Activated T-cell treated with anti-CD3 and anti-CD28 coated beads, Interleukin-2, amount 50 U/mL, for 4 hours (primary cell): Measurements from ENCODE around the gene SCAMP4. TPM values are rescaled to one million over a fixed set of nuclear protein-coding genes. Genes with fewer than 3 reads are reported as not detected.
"Not testable (repeated sequence)": the region's sequence is repeated elsewhere in the genome, so short reads cannot be mapped to it uniquely, and the experiment has no call there.

Source experiments
- ATAC-seq, 2 donors: fragments of 200-7000 bp; cut with Tn5 transposase; one replicate each; pipeline ENCODE4 v1.10.0; 2021
- DNase-seq: peaks from one replicate; pipeline ENCODE4 v3.0.0-alpha.2; 2020
- H3K27me3 Mint-ChIP-seq: one replicate; pipeline ENCODE4 v1.8.0; 2021; ENCODE audit warnings: low read depth, mixed read lengths
- H3K36me3 Mint-ChIP-seq: one replicate; pipeline ENCODE4 v1.8.0; 2022; ENCODE audit warnings: mixed read lengths; ENCODE audit not compliant: insufficient read depth
- H3K4me1 Mint-ChIP-seq: one replicate; pipeline ENCODE4 v1.8.0; 2021; ENCODE audit warnings: low read depth, mixed read lengths
- H3K4me3 Mint-ChIP-seq: one replicate; pipeline ENCODE4 v1.8.0; 2021; ENCODE audit warnings: mild to moderate bottlenecking, moderate library complexity, mixed read lengths
- H3K9me3 Mint-ChIP-seq: one replicate; pipeline ENCODE4 v1.8.0; 2021; ENCODE audit warnings: mixed read lengths
- total RNA-seq, 3 donors: library from RNA; stranded (reverse); gene quantifications; one replicate each; pipeline ENCODE4 v1.2.1, GENCODE V29; 2021

SCAMP4 gene
- total RNA-seq, 3 donors from 2014 or later: 37.2 to 40.3 (median 39.4) TPM

DNA sequence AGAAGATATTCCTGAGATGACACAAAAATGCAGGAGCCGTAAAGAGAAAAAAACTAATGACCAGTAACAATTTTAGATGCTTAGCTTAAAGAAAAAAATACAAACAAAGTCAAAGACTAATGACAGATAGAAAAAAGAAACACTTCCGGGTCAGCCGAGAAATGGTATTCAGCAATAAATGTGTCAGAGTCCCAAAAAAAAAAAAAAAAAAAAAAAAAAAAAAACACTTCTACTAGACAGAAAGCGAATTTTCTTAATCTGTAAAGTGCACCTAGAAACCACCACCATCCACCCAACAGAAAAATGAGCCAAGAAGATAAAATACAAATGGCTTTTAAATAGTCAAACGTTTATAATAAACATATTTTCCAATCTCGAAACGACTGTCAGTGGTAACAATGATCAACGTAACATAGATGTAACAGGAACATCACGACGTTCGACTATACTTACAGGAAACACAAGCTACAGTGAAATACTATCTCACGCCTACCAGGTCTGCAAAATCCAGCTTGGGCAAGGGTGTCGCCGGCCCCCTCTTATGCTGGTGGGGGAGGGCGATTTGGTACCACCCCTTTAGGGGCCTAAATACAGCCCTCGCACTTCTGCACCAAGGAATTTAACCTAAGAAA, 30.5 kb upstream of the SCAMP4 start:
- Mint-ChIP-seq H3K4me3 (peak overlapping the region; percentile 94), H3K36me3 (peaks cover 8% of the 10 kb centered on the region), H3K9me3 (no peaks in the 10 kb centered on the region), H3K4me1 (peaks cover 25% of the 10 kb centered on the region), H3K27me3 (no peaks in the 10 kb centered on the region)
- ATAC-seq: no peak
- no peak for DNase-seq

DNA sequence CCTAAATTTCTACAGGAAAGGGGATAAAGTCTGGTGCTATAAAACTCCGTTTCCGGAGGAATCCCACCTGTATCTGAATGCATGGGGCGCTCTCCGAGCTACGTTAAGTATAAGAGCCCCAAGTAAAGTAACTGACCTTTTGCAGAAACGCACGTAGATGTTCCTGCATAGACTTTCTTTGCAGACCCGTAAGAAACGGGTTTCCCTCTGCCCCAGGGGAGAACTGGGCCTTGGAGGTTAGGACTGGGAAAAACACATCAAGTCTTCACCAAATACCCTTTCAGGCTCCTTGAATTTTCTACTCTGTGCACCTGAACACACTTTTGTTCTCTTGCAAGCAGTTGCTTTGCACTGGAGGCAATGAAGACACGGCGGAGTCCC, 29.9 kb upstream of the SCAMP4 start:
- not testable (repeated sequence) for DNase-seq, H3K27me3 Mint-ChIP-seq, H3K36me3 Mint-ChIP-seq, ATAC-seq, H3K9me3 Mint-ChIP-seq
- H3K4me3 Mint-ChIP-seq: peak overlapping the region; percentile 94
- peaks cover 26% of the 10 kb centered on the region for H3K4me1 Mint-ChIP-seq

DNA sequence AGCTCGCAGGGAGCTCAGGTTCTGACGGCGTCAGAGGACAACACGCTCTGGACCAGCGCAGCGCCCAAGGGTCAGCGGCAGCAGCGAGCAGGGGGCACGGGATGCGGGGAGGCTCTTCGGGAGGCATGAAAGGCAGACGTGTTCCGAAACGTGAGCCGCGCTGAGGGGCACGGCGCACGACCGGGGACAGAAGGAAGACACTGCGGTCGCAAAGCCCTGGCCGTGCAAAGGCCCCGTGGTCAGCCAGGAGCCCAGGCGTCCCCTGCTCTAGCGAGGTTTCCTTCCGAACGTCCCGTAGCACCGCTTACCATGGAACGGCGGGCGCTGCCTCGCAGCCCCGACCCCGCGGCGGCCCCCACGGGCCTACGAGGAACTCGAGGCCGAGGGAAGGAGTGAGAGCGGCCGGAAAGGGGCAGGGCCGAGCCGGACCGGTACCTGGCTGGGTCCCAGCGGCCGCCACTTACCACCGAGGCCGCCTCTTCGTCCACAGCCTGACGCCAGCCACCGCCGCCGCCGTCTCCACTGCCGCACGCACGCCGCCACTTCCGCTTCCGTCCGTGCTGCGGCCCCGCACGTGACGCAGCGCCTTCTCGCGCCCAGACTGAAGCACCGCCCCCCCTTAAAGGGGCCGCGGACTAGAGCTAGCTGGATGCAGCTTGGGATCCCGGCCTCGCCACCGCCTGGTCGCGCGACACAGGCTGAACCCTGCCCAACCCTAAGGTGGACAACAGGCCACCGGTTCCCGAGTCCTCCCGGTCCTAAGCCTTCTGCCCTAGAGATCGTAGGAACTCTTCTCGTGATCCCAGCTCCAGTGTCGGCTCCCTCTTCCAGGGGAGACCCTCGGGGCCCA, 29.3 kb upstream of the SCAMP4 start:
- ATAC-seq: peak; percentile 97

DNA sequence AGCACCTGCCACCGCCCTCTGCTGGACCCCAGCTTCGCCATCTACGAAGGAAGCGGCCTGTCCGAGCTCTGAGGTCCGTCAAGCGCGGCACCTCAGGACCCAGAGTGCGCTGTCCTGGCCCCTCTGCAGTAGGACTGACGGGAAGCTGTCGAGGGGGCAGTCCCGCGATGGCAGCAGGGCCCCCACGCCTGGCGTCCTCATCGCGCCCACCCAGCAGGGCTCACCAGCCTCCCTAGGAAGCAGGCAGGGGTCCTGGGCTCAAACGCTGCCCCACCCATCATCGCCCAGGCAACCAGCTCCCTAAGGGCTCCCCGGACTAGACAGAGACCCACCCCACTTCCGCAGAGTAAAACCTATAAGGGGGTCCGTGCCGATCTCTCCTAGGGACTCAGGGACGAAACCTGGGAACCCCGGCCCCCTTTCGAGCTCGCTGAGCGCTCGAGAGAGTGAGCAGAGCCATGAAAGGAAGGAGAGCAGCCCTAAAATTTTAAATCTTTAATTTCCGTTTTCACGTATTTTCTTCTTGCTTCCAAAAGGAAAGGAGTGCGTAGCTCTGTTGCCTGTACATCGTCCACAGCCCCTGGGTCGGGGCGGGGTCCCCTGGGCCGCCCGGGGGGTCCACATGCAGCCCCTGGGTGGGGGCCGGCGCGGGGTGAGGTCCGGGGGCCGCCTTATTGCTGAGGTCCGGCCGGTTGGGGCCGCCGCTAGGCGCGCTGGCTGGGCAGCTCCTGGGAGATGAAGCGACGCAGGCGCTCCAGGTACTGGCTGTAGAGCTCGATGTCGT, 28.5 kb upstream of the SCAMP4 start:
- peak; percentile 12 to 19 for ATAC-seq
- DNase-seq, H3K9me3 Mint-ChIP-seq, H3K36me3 Mint-ChIP-seq, H3K27me3 Mint-ChIP-seq: not testable (repeated sequence)
- peaks cover 31% of the 10 kb centered on the region for H3K4me1 Mint-ChIP-seq
- peak overlapping the region; percentile 94 for H3K4me3 Mint-ChIP-seq

More for the DNA sequence above, 29.3 kb upstream of the SCAMP4 start:
- H3K36me3 Mint-ChIP-seq: peaks cover 8% of the 10 kb centered on the region
- peak; percentile 75 for DNase-seq
- peak overlapping the region; percentile 94 for H3K4me3 Mint-ChIP-seq
- no peaks in the 10 kb centered on the region for H3K27me3 Mint-ChIP-seq
- no peaks in the 10 kb centered on the region for H3K9me3 Mint-ChIP-seq
- H3K4me1 Mint-ChIP-seq: peaks cover 30% of the 10 kb centered on the region

DNA sequence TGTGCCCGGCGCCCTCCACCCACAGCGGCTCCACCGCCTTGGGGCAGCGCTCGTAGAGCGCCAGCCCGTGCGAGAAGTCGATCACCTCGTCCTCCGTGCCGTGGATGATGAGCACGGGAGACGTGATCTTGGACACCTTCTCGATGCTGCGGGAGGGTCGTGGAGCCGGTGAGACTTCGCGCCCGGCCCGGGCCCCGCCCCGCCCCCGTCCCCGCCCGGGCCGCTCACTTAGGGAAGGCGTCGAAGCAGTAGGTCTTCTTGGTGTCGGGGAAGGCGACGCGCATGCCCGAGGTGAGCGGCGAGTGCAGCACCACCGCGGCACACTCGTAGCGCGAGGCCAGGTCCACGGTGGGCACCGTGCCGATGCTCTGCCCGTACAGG, 27.9 kb upstream of the SCAMP4 start:
- not testable (repeated sequence) for H3K4me3 Mint-ChIP-seq, H3K27me3 Mint-ChIP-seq, H3K9me3 Mint-ChIP-seq, ATAC-seq, DNase-seq, H3K36me3 Mint-ChIP-seq
- H3K4me1 Mint-ChIP-seq: peaks cover 35% of the 10 kb centered on the region

DNA sequence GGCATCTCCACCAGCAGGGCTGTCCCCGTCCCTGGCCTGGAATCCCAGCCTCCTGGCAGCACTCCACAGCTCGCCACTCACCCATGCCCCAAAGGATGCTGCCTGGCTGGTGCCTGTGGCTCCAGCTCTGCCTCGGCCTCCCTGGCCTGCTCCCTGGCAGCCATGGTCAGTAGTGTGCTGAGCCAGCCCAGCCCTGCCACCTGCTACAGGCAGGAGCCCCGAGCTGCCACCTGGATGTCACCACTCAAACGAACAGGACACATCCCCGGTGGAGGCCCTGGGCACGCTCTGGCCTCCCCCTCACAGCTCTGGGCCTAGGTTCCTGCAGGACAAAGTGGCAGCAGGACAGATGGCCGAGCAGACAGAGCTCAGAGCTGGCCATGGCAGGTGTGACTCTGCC, 26.6 kb upstream of the SCAMP4 start:
- not testable (repeated sequence) for ATAC-seq, H3K27me3 Mint-ChIP-seq, H3K4me3 Mint-ChIP-seq, H3K36me3 Mint-ChIP-seq, H3K9me3 Mint-ChIP-seq, DNase-seq
- peaks cover 44% of the 10 kb centered on the region for H3K4me1 Mint-ChIP-seq

DNA sequence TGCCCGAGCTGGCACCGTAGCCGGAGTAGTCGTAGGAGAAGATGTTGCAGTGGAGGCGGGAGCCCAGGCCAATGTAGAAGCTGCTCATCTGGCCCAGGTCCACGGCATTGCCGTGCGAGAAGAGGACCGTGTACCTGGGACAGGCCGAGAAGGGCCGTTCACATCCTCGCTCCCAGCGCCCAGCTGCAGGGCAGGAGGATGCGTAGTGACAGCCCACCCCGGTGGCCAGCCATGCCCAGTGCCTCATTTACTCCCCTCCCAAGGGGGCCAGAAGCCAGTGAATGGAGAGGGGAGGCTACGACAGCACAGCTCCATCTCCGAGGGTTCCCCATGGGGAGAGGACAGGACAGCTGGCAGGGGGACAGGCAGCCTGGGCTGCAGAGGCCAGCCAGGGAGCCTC, 25.2 kb upstream of the SCAMP4 start:
- not testable (repeated sequence) for DNase-seq, ATAC-seq, H3K27me3 Mint-ChIP-seq, H3K9me3 Mint-ChIP-seq, H3K36me3 Mint-ChIP-seq, H3K4me3 Mint-ChIP-seq
- H3K4me1 Mint-ChIP-seq: peaks cover 38% of the 10 kb centered on the region

DNA sequence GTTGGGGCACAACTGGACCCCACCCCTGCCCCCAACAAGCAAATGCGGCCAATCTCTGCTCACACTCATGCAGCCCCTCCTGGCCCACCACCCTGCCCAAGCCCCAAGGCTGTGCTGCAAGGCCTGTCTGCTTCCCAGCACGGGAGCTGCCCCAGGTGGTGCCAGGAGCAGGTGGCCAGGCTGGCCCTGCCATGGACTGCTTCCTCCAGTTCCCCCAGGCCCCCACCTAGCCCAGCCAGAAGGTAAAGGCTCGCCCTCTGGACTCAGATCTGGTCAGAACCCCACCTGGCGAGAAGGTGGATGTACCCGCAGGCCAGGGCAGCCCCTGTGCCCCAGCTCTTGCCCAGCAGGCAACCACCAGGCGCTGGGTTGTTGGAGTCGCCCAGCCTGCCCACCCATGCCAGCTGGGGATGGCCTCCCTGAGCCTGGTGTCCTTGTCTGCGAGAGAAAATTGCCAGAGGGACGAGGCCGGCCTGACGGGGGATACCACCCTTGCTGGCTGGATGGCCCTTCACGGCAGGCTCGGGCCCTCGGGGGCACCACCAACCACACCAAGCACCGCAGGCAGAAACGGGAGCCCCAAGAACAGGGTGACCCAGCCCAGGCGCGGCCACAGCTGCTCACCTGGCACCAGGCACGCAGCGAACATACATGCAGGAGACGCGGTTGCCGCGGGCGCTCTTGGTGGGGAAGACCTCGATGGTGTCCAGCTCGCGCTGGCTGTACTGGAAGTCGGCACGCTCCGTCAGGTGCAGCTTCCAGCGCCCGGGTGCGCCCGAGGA, 24.4 kb upstream of the SCAMP4 start:
- no peaks in the 10 kb centered on the region for H3K27me3 Mint-ChIP-seq
- DNase-seq (no peak), ATAC-seq (no peak)
- peaks cover 37% of the 10 kb centered on the region for H3K4me1 Mint-ChIP-seq
- H3K9me3 Mint-ChIP-seq: no peaks in the 10 kb centered on the region
- H3K4me3 Mint-ChIP-seq: peak overlapping the region; percentile 47
- no peaks in the 10 kb centered on the region for H3K36me3 Mint-ChIP-seq

DNA sequence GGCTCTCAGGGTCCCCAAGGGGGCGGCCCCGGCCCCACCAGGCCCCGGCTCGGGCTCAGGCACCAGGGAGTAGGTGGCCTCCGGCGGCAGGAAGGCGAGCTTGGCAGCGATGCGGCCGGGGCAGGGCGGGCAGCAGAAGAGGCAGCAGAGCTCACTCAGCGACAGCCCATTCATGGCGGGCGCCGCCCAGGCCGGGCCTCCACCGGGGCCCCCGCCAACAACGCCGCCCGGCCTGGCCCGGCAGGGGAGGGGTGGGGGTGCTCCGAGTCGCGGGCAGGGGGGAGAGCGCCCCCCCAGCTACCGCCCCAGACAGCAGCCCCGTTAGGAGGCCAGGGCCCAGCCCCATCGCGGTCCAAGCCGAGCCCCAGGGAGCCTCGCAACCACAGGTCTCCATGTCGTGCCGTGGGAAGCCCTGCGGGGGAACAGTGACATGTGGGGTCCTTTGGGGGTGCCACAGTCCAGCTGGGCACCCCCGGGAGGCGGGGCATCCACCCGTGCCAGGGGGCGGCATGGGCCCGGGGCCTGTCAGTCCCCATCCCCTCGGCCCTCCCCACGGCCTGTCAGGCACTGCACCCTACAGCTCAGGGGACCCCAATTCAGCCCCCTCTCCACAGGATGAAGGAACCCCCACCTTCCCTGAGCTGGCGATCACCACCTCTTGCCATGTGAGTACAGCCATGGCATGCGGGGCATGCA, 23.7 kb upstream of the SCAMP4 start:
- not testable (repeated sequence) for H3K9me3 Mint-ChIP-seq, DNase-seq, ATAC-seq, H3K27me3 Mint-ChIP-seq, H3K36me3 Mint-ChIP-seq
- Mint-ChIP-seq H3K4me3 (peak overlapping the region; percentile 99), H3K4me1 (peaks cover 32% of the 10 kb centered on the region)

DNA sequence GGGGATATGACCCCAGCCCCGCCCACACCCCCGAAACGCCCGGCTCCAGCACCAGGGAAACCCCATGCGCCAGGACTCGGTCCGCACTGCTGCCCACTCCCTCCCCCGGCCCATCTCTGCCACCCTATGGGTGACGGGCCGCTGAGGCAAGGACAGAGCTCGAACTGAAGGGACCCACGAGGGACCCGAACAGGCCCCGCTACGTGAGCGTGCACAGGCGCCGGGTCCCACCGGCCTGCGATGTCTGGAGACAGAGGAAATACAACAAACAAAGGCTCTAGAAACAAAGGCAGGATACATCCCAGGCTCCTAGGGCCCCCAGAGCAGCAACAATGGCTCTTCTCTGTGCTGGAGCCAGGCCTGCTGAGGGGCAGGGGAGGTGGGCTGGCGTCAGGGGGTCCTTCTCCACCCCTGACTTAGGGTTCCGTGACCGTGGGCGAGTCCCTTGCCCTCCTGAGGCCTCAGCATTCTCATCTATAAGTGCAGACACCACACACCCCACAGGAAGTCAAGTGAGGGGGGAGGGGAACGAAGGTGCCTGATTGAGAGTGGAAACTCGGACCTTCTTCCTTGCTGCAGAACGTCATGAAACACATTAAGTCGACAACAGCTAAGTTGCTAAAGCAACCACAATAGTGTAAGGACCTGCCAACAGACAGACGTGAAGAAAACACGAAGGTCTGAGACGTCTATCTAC, 23.0 kb upstream of the SCAMP4 start:
- Mint-ChIP-seq H3K27me3 (no peaks in the 10 kb centered on the region), H3K4me1 (peaks cover 31% of the 10 kb centered on the region), H3K9me3 (no peaks in the 10 kb centered on the region), H3K4me3 (peak overlapping the region; percentile 99), H3K36me3 (no peaks in the 10 kb centered on the region)
- ATAC-seq: peak; percentile 37 to 44
- DNase-seq: peak; percentile 57

DNA sequence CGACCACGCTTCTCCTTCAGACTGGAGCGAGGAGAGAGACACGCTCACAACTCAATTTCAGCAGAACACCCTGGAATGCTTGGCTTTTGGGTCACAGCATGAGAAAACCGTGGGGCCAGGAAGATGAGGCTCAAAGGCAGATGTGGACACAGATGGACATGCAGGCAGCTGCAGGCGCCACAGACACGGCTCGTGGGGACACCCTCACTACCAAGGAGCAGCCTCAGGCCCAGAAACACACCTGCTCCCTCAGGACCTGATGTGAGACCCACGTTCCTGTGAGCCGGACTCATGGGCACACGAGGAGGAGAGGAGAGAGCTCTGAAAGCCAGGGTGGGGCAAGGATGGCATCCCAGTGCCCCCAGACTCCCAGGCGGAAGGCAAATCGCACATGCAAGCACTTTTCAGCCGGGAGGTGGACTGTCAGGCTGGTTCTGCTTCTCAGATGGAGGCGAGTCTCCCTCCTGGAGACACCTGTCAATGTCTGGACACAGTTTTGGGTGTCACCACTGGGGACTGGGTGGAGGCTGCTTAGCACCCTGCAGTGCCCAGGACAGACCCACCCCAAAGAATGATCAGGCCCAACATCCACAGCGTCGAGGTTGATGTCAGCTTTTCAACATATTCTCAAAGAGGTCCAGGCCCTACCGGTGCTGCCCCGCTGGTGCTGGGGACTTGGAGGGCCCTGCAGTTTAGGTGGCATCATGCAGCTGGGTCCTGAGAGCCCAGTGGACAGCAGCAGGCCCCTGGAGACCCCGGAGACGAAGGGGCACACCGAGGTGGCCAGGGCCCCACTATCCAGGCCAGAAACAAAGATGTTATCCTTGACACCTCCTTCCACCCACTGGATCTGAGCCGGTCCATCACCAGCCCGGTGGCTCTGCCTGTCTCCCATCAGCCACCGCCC, 22.2 kb upstream of the SCAMP4 start:
- Mint-ChIP-seq H3K36me3 (no peaks in the 10 kb centered on the region), H3K4me1 (peaks cover 31% of the 10 kb centered on the region), H3K4me3 (peak overlapping the region; percentile 99), H3K9me3 (no peaks in the 10 kb centered on the region), H3K27me3 (no peaks in the 10 kb centered on the region)
- ATAC-seq: no peak
- DNase-seq: no peak

DNA sequence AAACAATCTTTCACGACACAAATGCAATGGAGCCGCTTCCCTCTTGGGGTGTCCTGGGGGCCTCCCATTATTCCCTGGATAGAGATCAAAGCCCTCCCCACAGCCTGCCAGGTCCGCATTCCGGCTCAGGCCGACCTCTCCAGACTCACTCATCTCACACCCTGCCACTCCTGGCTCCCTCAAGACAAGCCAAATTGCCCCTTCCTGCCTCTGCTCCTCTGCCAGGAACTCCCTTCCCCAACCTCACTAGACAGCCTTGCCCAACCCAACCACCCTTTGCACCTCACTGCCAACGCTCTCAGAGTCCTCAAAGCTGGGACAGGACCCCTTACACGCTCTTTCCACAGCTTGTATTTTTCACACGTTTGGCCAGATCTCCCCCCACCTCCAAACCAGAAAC, 21.4 kb upstream of the SCAMP4 start:
- Mint-ChIP-seq H3K36me3 (no peaks in the 10 kb centered on the region), H3K4me3 (peak overlapping the region; percentile 99), H3K27me3 (no peaks in the 10 kb centered on the region), H3K9me3 (no peaks in the 10 kb centered on the region), H3K4me1 (peaks cover 31% of the 10 kb centered on the region)
- no peak for DNase-seq
- ATAC-seq: no peak
